Calu3 (cell line): ENCODE results near the gene COL5A2. TPM values are rescaled to one million over a fixed set of nuclear protein-coding genes. Genes with fewer than 3 reads are reported as not detected.

ENCODE experiments used
- BruUV-seq: library from RNA; stranded (reverse); fragments of 400-500 nt; replicated peaks from 2 replicates; lab custom pipeline; 2021; lab: Mats Ljungman, UMichigan
- CTCF ChIA-PET: fragments of 300-600 bp; sonication (Branson Sonifier 250); formaldehyde crosslinking; loops from one replicate; lab custom pipeline; 2022; ENCODE audit warnings: antibody characterized with exemption; lab: Charles Lee
- DNase-seq: peaks from one replicate; pipeline ENCODE4 v3.0.0; 2022
- H3K27ac Mint-ChIP-seq: one replicate; pipeline ENCODE4 v1.8.0; 2022; ENCODE audit warnings: mixed read lengths; ENCODE audit not compliant: unreplicated experiment
- H3K27me3 Mint-ChIP-seq: one replicate; pipeline ENCODE4 v1.8.0; 2022; ENCODE audit warnings: mixed read lengths; ENCODE audit not compliant: unreplicated experiment
- H3K36me3 Mint-ChIP-seq: one replicate; pipeline ENCODE4 v1.8.0; 2022; ENCODE audit warnings: mild to moderate bottlenecking, moderate library complexity, mixed read lengths; ENCODE audit not compliant: insufficient read depth, unreplicated experiment
- H3K4me1 Mint-ChIP-seq: one replicate; pipeline ENCODE4 v1.8.0; 2022; ENCODE audit warnings: mild to moderate bottlenecking, low read depth, mixed read lengths; ENCODE audit not compliant: unreplicated experiment
- H3K4me3 Mint-ChIP-seq: one replicate; pipeline ENCODE4 v1.8.0; 2022; ENCODE audit warnings: mild to moderate bottlenecking, low read depth, moderate library complexity, mixed read lengths; ENCODE audit not compliant: unreplicated experiment
- H3K9me3 Mint-ChIP-seq: one replicate; pipeline ENCODE4 v1.8.0; 2022; ENCODE audit warnings: low read depth, mixed read lengths; ENCODE audit not compliant: unreplicated experiment
- CTCF ChIP-seq: fragments of 200-600 bp; IDR thresholded peaks from one replicate; pipeline ENCODE4 v1.8.0; 2022; ENCODE audit warnings: antibody characterized with exemption; ENCODE audit not compliant: unreplicated experiment
- intact Hi-C: fragments of 100-400 bp; cut with micrococcal nuclease; formaldehyde crosslinking; loops from one replicate; pipeline ENCODE4 v1.10.0; 2022; ENCODE audit not compliant: unreplicated experiment
- total RNA-seq: library from RNA; stranded (reverse); gene quantifications from 2 replicates; pipeline ENCODE4 v1.2.3, GENCODE V29; 2022

Gene COL5A2
- total RNA-seq, 1 experiment from 2014 or later: 1.1 TPM

- no peaks in the 10 kb centered on the region for H3K9me3 Mint-ChIP-seq
- no peaks in the 10 kb centered on the region for H3K36me3 Mint-ChIP-seq
- no peak overlapping the region for H3K27ac Mint-ChIP-seq
- intact Hi-C loops: no loop called here
- H3K4me3 Mint-ChIP-seq: no peak overlapping the region
- BruUV-seq: no TSS peak
- no peaks in the 10 kb centered on the region for H3K27me3 Mint-ChIP-seq
- no peaks in the 10 kb centered on the region for H3K4me1 Mint-ChIP-seq
- CTCF ChIA-PET: no interaction called here
- no peak for TF ChIP-seq CTCF
- DNase-seq: no peak
Measured at GRCh38 chr2:189146553-189146952, 33.0 kb downstream of the COL5A2 start.

GRCh38 chr2:189144700-189145211, 34.8 kb downstream of the COL5A2 start:
- Mint-ChIP-seq H3K27me3 (no peaks in the 10 kb centered on the region), H3K9me3 (no peaks in the 10 kb centered on the region), H3K36me3 (no peaks in the 10 kb centered on the region), H3K4me1 (no peaks in the 10 kb centered on the region), H3K27ac (no peak overlapping the region), H3K4me3 (no peak overlapping the region)
- CTCF ChIA-PET: no interaction called here
- no peak for DNase-seq
- BruUV-seq: no TSS peak
- TF ChIP-seq CTCF: no peak
- intact Hi-C loops: loop anchor here (5.0 kb wide), 1 partner anchor 52 kb away; no protein-coding TSS in a partner anchor

- TF ChIP-seq CTCF: no peak
- H3K4me1 Mint-ChIP-seq: no peaks in the 10 kb centered on the region
- no TSS peak for BruUV-seq
- H3K27me3 Mint-ChIP-seq: no peaks in the 10 kb centered on the region
- H3K4me3 Mint-ChIP-seq: no peak overlapping the region
- CTCF ChIA-PET: interaction anchor here (2.6 kb wide), 1 partner anchor 144 kb away, joined by 22 read pairs; no protein-coding TSS in a partner anchor
- intact Hi-C loops: loop anchor here (1.0 to 5.0 kb wide), 4 partner anchors 52 to 268 kb away; no protein-coding TSS in a partner anchor
- H3K27ac Mint-ChIP-seq: no peak overlapping the region
- no peaks in the 10 kb centered on the region for H3K36me3 Mint-ChIP-seq
- no peaks in the 10 kb centered on the region for H3K9me3 Mint-ChIP-seq
- DNase-seq: no peak
Measured at GRCh38 chr2:189143925-189144324, 35.6 kb downstream of the COL5A2 start.

- H3K4me3 Mint-ChIP-seq: no peak overlapping the region
- intact Hi-C loops: loop anchor here (1.0 to 5.0 kb wide), 4 partner anchors 51 to 269 kb away; no protein-coding TSS in a partner anchor
- no peaks in the 10 kb centered on the region for H3K27me3 Mint-ChIP-seq
- CTCF ChIA-PET: interaction anchor here (0.6 to 2.6 kb wide), 10 partner anchors 9 to 618 kb away, joined by 3 to 22 read pairs (median 5); no protein-coding TSS in a partner anchor
- no peak overlapping the region for H3K27ac Mint-ChIP-seq
- TF ChIP-seq CTCF: peak; percentile 94
- H3K36me3 Mint-ChIP-seq: no peaks in the 10 kb centered on the region
- BruUV-seq: no TSS peak
- H3K9me3 Mint-ChIP-seq: no peaks in the 10 kb centered on the region
- DNase-seq: peak; percentile 63
- no peaks in the 10 kb centered on the region for H3K4me1 Mint-ChIP-seq
Measured at GRCh38 chr2:189142893-189143759, 36.4 kb downstream of the COL5A2 start.
